ENCODE results near the gene ABCA12.

Gene ABCA12

DNA sequence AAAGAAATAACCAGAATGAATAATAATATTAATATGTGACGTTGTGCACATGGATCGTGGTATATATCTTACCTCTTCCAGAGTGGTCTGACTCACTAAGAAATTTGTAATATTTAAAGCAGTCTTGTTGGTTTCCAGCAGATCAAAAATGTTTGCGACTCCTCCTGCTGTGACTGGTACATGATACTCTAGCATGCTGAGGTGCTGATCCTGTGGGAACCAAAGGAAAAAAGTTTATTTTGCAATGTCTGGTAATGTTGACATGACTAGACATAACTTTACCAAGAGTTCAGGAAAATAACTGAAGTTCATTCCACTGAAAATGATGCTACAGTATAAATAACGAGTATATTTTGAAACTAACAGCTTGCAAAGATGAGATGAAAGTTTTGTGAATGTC, 204.4 kb downstream of the ABCA12 start:
- no peak for DNase-seq

GRCh38 chr2:214904634-214905033, 233.8 kb downstream of the ABCA12 start:
- DNase-seq, result no peak

DNA sequence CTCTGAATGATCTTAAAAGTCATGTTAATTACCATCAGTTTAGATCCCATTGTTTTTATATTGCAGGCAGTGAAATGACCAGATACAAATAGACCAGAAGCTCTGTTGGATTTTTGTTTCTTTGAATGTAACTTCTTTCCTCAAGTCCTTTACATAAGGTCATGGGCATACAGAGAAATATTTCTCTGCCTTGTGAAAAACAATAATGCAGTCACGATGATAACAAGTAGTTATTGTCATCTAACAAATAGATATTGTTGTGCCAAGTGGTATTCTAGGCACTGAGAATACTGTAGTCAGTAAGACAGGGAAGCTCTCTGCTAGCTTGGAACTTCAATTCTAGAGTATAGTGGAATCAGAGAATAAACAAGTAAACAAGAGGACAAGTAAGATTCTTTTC, 234.2 kb downstream of the ABCA12 start:
- no peak for DNase-seq

- no peak for DNase-seq
These were observed 236.1 kb downstream of the ABCA12 start for GRCh38 chr2:214902286-214902685.

DNA sequence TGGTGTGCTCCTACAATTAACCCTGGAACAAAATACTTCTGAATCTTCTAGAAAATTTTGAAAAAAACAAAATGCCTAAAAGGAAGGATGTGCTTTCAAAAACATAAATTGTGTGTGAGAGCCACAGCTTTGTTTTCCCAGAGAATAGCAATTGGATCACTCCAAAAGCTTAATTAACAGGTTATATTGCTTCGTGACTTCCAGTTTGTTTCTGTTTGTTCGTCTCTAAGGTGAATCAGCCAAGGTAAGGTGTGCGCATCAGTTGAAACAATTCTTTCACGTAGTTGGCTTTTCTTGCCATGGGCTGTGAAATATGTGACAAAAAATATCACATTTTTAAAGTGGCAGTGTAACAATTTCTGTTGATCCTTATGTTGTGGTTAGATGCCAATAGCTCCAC, 238.7 kb downstream of the ABCA12 start:
- DNase-seq, result no peak

GRCh38 chr2:214896274-214896673, 242.2 kb downstream of the ABCA12 start:
- no peak for DNase-seq

DNA sequence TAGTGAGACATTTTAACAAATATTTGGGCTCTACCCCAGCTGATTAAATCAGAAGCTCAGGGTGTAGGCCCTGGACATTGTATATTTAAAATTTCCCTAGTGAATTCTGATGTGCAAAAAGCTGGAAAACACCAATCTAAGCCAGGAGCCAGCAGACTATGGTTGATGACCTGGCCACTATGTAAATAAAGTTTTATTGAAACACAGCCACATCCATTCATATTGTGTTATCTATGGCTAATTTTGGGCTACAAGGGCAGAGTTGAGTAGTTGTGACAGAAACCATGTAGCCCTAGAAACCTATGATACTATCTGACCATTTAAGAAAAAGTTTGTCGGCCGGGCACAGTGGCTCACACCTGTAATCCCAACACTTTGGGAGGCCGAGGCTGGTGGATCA, 243.0 kb downstream of the ABCA12 start:
- no peak for DNase-seq

DNA sequence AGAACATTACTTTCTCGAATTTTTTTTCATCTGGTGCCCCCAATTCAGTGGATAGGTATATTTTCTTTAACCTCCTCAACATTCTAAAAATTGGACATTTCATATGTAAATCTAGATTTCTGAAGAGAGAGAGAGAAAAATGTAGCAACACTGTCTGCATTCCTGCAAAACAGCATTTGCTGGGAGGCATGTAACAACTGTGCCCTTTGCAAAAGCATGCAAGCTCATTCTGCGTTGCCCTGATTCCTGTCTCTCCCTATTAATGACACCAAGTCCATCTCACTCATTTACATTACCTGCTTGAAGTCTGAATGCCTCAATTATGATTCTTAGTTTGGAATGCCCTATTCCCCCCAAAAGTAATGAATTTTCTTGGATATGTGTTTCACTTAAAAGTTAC, 249.1 kb downstream of the ABCA12 start:
- DNase-seq, result no peak

DNA sequence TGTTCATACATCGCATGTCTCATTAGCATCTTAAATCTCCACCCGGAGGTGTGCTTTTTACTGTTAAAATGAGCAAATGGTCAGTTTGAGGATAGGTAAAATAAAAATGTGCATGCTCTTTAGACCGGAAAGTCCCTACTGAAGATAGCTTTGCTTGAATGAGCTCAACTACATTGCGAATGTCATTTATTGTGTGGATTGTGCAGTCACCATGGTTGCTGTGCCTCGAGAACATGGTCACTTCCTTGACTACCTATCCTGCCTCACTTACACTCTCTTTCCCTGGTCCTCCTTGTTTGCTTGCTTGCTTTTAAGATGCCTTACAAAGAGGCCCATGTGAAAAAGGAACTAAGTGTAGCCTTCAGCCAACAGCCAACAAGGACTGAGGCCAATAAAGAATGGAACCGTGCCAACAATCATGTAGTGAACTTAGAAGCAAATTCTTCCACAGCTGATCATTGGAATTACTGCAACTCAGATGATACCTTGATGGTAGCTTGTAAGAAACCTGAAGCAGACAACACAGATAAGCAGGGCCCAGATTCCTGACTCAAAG, 256.7 kb downstream of the ABCA12 start:
- no peak for DNase-seq

Data from activated T-cell treated with anti-CD3 and anti-CD28 coated beads for 4 hours (primary cell).